Measurements from ENCODE around the gene LITAF. TPM values are rescaled to one million over a fixed set of nuclear protein-coding genes. Genes with fewer than 3 reads are reported as not detected.

The LITAF gene
- total RNA-seq, 2 donors from 2014 or later: 112 to 191 TPM

DNA sequence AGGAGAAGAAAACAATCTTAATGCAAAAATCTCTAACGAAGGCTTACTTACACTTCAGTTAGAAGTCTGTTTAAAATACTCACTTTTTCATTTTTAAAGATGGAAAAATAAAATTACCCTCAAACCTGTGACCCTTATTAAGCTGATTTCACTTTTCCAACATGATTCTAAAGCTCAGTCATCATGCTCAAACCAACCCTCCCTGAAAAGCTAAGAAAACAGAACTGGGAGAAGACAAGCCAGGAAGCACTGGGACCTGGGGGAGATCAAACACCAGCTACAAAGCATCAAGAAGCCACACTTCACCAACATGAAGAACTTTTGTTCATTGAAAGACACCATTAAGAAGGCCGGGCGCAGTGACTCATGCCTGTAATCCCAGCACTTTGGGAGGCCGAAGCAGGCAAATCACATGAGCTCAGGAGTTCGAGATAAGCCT, 88.8 kb downstream of the LITAF start:
- H3K4me3 Mint-ChIP-seq: no peak overlapping the region
- ATAC-seq: no peak
- peak overlapping the region in 1 of 2 donors; percentile 80 for H3K27ac Mint-ChIP-seq

More for the DNA sequence above, 88.8 kb downstream of the LITAF start:
- H3K4me1 Mint-ChIP-seq (ENCODE audit: low read depth in 2 of 2): peaks cover 14 to 20% of the 10 kb centered on the region in 2 donors
- H3K36me3 Mint-ChIP-seq: no peaks in the 10 kb centered on the region
- no peak for DNase-seq (ENCODE audit: low spot score)
- H3K9me3 Mint-ChIP-seq: no peaks in the 10 kb centered on the region
- H3K27me3 Mint-ChIP-seq: no peaks in the 10 kb centered on the region

Other genes starting within 250 kb of the LITAF start
- 10 to 100 TPM; 11.6 to 15.2 TPM for gene RMI2, start 241.5 kb downstream of the LITAF start, total RNA-seq
- 1 to 10 TPM in 1 of 2 donors, under 1 TPM in 1; 0.43 to 1.1 TPM for gene SNN, start 81.5 kb upstream of the LITAF start, total RNA-seq
- 10 to 100 TPM; 62.4 to 73.2 TPM for gene TXNDC11, start 155.9 kb upstream of the LITAF start, total RNA-seq
- 100 to 1,000 TPM; 114 to 136 TPM for gene ZC3H7A, start 210.3 kb upstream of the LITAF start, total RNA-seq